LoVo (cell line): ENCODE data around the gene PPP2R5B.
"Not testable (repeated sequence)": the region's sequence is repeated elsewhere in the genome, so short reads cannot be mapped to it uniquely, and the experiment has no call there.

Source experiments
- DNase-seq: peaks from one replicate; pipeline ENCODE4 v3.0.0-alpha.2; 2016; ENCODE audit warnings: low spot score

Gene PPP2R5B

GRCh38 chr11:64983339-64983738 is 58.9 kb downstream of the PPP2R5B start:
- not testable (repeated sequence) for DNase-seq
